Neural cell (in vitro differentiated cells): Measurements from ENCODE around the gene S100A16. TPM values are rescaled to one million over a fixed set of nuclear protein-coding genes. Genes with fewer than 3 reads are reported as not detected.

ENCODE experiments used
- H2AFZ ChIP-seq: fragments of 200-600, 300-800 bp; sonication (generic), shearing (Covaris generic); 2 replicates; pipeline ENCODE4 v1.6.0; 2014; ENCODE audit warnings: low read depth, mild to moderate bottlenecking, antibody characterized with exemption, low read length, moderate library complexity
- H3F3A ChIP-seq: fragments of 200-600 bp; shearing (Covaris generic); 2 replicates; pipeline ENCODE4 v1.6.1; 2016; ENCODE audit warnings: mild to moderate bottlenecking, moderate library complexity, mixed read lengths, antibody characterized with exemption, low read length; ENCODE audit not compliant: insufficient read depth, poor library complexity, severe bottlenecking
- H3K27ac ChIP-seq: fragments of 200-600, 300-800 bp; sonication (generic), shearing (Covaris generic); 2 replicates; pipeline ENCODE4 v1.5.1; 2014; ENCODE audit warnings: mild to moderate bottlenecking, low read length, moderate library complexity
- H3K27me3 ChIP-seq: fragments of 300-800, 200-600 bp; sonication (generic), shearing (Covaris generic); 2 replicates; pipeline ENCODE4 v1.6.0; 2014; ENCODE audit warnings: mild to moderate bottlenecking, low read depth, low read length, moderate library complexity; ENCODE audit not compliant: insufficient read depth
- H3K36me3 ChIP-seq: fragments of 300-800, 200-600 bp; sonication (generic), shearing (Covaris generic); 2 replicates; pipeline ENCODE4 v1.5.1; 2014; ENCODE audit warnings: mild to moderate bottlenecking, antibody characterized with exemption, low read length, moderate library complexity; ENCODE audit not compliant: insufficient read depth
- H3K4me2 ChIP-seq: fragments of 300-800, 200-600 bp; sonication (generic), shearing (Covaris generic); 2 replicates; pipeline ENCODE4 v1.6.0; 2014; ENCODE audit warnings: mild to moderate bottlenecking, low read length
- H3K4me3 ChIP-seq: fragments of 300-800, 200-600 bp; sonication (generic), shearing (Covaris generic); 2 replicates; pipeline ENCODE4 v1.5.1; 2014; ENCODE audit warnings: mild to moderate bottlenecking, low read length, moderate library complexity
- H3K79me2 ChIP-seq: fragments of 200-600 bp; shearing (Covaris generic); replicated peaks from 2 replicates; pipeline ENCODE4 v1.6.0; 2014; ENCODE audit warnings: mild to moderate bottlenecking, low read length, moderate library complexity; ENCODE audit not compliant: insufficient read depth
- H3K9ac ChIP-seq: fragments of 300-800, 200-600 bp; sonication (generic), shearing (Covaris generic); 2 replicates; pipeline ENCODE4 v1.6.1; 2016; ENCODE audit warnings: mild to moderate bottlenecking, low read length, mixed read lengths
- H3K9me2 ChIP-seq: fragments of 200-600 bp; shearing (Covaris generic); 2 replicates; pipeline ENCODE4 v1.6.1; 2016; ENCODE audit warnings: mild to moderate bottlenecking, low read length, mixed read lengths; ENCODE audit not compliant: insufficient read depth
- H3K9me3 ChIP-seq: fragments of 200-600, 300-800 bp; sonication (generic), shearing (Covaris generic); 2 replicates; pipeline ENCODE4 v1.6.1; 2016; ENCODE audit warnings: mild to moderate bottlenecking, mixed run types, low read length, moderate library complexity, mixed read lengths
- H4K20me1 ChIP-seq: fragments of 200-600 bp; shearing (Covaris generic); 2 replicates; pipeline ENCODE4 v1.6.1; 2016; ENCODE audit warnings: mild to moderate bottlenecking, mixed run types; ENCODE audit not compliant: insufficient read depth
- CTCF ChIP-seq: fragments of 450-650 bp; IDR thresholded peaks from 2 replicates; pipeline ENCODE4 v1.5.1; 2014; ENCODE audit warnings: antibody characterized with exemption, mild to moderate bottlenecking, moderate library complexity; ENCODE audit not compliant: poor library complexity, severe bottlenecking
- EP300 ChIP-seq: fragments of 450-650 bp; conservative IDR thresholded peaks from 2 replicates; pipeline ENCODE4 v1.6.1; 2014; ENCODE audit warnings: antibody characterized with exemption, mild to moderate bottlenecking, moderate library complexity; ENCODE audit not compliant: poor library complexity, severe bottlenecking
- EZH2 ChIP-seq: fragments of 200-600, 300-800 bp; shearing (Covaris generic), sonication (generic); IDR thresholded peaks from 2 replicates; pipeline ENCODE4 v1.6.1; 2014; ENCODE audit warnings: antibody characterized with exemption, low read length, borderline replicate concordance, mild to moderate bottlenecking; ENCODE audit not compliant: insufficient read depth, poor library complexity, severe bottlenecking
- MXI1 ChIP-seq: fragments of 450-650 bp; conservative IDR thresholded peaks from 2 replicates; pipeline ENCODE4 v1.6.1; 2014; ENCODE audit warnings: antibody characterized with exemption, mild to moderate bottlenecking; ENCODE audit not compliant: poor library complexity, severe bottlenecking
- POLR2AphosphoS5 ChIP-seq: IDR thresholded peaks from 2 replicates; pipeline ENCODE4 v1.6.1; 2012
- RAD21 ChIP-seq: fragments of 450-650 bp; conservative IDR thresholded peaks from 2 replicates; pipeline ENCODE4 v1.6.1; 2014; ENCODE audit warnings: antibody characterized with exemption, mild to moderate bottlenecking, moderate library complexity
- SMC3 ChIP-seq: fragments of 450-650 bp; conservative IDR thresholded peaks from 2 replicates; pipeline ENCODE4 v1.6.1; 2014; ENCODE audit warnings: antibody characterized with exemption, mild to moderate bottlenecking, moderate library complexity; ENCODE audit not compliant: poor library complexity
- TAF1 ChIP-seq: IDR thresholded peaks from 2 replicates; pipeline ENCODE4 v1.6.1; 2012; ENCODE audit warnings: low read depth
- polyA plus RNA-seq: library from polyadenylated mRNA; depleted of rRNA; stranded (reverse); fragments of >200 nt; gene quantifications from 2 replicates; pipeline ENCODE4 v1.2.3, GENCODE V29; 2014
- TF ChIP-seq, protein P1 (sequence below): IDR thresholded peaks from 2 replicates; pipeline ENCODE4 v1.6.1; 2012; ENCODE audit warnings: borderline replicate concordance

Gene S100A16
- polyA plus RNA-seq, 1 donor from 2014 or later, result not detected

DNA sequence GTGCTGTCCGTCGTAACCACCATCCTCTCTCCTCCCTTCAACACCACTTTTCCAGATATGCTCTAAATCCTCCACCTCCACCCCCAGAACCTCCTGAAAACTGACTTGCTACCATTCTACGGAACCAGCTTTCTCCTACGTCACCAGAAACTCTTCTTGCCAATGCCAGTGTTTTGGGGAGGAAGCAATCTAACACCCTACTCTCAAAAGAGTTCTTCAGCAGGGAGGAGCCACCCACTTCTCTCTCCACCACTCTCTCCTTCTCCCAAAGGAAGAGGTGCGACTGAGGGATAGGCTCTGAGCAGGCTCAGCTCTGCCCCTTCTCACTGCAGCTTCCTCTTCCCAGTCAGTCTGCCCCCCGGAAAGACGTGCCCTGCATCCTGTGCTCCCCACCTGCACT is 41.2 kb downstream of the S100A16 start:
- Histone ChIP-seq H3K9ac (no peak overlapping the region), H3K27ac (no peak overlapping the region)

DNA sequence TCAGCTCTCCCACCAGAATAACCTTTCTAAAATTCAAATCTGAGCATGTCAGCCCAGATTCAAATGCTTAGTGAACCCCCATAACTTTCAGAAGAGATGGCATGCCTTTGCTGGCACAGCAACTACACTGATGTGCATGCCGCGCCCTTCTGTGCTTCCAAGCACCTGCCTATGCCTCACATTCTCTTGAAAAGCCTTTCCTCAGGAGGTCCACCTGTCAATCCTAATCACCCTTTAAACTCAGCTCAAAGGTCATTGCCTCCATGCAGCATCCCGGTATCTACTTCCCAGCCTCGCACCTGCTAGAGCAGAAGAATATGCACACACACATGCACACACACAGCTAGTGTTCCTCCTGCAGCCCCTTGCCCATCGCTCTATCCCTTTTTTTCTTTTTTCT is 42.1 kb downstream of the S100A16 start:
- no peaks in the 10 kb centered on the region for H3K9me3 ChIP-seq
- no peaks in the 10 kb centered on the region for H4K20me1 ChIP-seq
- no peaks in the 10 kb centered on the region for H3K79me2 ChIP-seq

More for the DNA sequence above, 41.2 kb downstream of the S100A16 start:
- H3K4me2 ChIP-seq, result no peak overlapping the region
- H3F3A ChIP-seq, result no peaks in the 10 kb centered on the region
- H3K79me2 ChIP-seq, result no peaks in the 10 kb centered on the region
- no peaks in the 10 kb centered on the region for H3K9me2 ChIP-seq
- H3K27me3 ChIP-seq, result no peaks in the 10 kb centered on the region
- no peak overlapping the region for H3K4me3 ChIP-seq
- H2AFZ ChIP-seq, result no peak overlapping the region
- H3K9me3 ChIP-seq, result no peaks in the 10 kb centered on the region
- H3K36me3 ChIP-seq, result no peaks in the 10 kb centered on the region
- TF ChIP-seq MXI1 (no peak), RAD21 (no peak), EZH2 (no peak), CTCF (no peak), SMC3 (no peak), POLR2AphosphoS5 (no peak), TAF1 (no peak), EP300 (no peak)
- TF ChIP-seq, protein P1, sequence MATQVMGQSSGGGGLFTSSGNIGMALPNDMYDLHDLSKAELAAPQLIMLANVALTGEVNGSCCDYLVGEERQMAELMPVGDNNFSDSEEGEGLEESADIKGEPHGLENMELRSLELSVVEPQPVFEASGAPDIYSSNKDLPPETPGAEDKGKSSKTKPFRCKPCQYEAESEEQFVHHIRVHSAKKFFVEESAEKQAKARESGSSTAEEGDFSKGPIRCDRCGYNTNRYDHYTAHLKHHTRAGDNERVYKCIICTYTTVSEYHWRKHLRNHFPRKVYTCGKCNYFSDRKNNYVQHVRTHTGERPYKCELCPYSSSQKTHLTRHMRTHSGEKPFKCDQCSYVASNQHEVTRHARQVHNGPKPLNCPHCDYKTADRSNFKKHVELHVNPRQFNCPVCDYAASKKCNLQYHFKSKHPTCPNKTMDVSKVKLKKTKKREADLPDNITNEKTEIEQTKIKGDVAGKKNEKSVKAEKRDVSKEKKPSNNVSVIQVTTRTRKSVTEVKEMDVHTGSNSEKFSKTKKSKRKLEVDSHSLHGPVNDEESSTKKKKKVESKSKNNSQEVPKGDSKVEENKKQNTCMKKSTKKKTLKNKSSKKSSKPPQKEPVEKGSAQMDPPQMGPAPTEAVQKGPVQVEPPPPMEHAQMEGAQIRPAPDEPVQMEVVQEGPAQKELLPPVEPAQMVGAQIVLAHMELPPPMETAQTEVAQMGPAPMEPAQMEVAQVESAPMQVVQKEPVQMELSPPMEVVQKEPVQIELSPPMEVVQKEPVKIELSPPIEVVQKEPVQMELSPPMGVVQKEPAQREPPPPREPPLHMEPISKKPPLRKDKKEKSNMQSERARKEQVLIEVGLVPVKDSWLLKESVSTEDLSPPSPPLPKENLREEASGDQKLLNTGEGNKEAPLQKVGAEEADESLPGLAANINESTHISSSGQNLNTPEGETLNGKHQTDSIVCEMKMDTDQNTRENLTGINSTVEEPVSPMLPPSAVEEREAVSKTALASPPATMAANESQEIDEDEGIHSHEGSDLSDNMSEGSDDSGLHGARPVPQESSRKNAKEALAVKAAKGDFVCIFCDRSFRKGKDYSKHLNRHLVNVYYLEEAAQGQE, result no peak
- H4K20me1 ChIP-seq, result no peaks in the 10 kb centered on the region

More for the DNA sequence above, 42.1 kb downstream of the S100A16 start:
- Histone ChIP-seq H3K9me2 (no peaks in the 10 kb centered on the region), H3K27ac (no peak overlapping the region), H3K36me3 (no peaks in the 10 kb centered on the region), H3K9ac (no peak overlapping the region), H3K27me3 (no peaks in the 10 kb centered on the region), H3F3A (no peaks in the 10 kb centered on the region), H2AFZ (no peak overlapping the region), H3K4me2 (no peak overlapping the region), H3K4me3 (no peak overlapping the region)
- TF ChIP-seq TAF1, result no peak
- TF ChIP-seq MXI1, result no peak
- TF ChIP-seq CTCF, result no peak
